GM23338 (cell line): ENCODE results near the gene SMR3A. TPM values are rescaled to one million over a fixed set of nuclear protein-coding genes. Genes with fewer than 3 reads are reported as not detected.

Experiments used
- ATAC-seq: fragments of 200-7000 bp; cut with Tn5 transposase; 3 replicates; pipeline ENCODE4 v1.9.1; 2020
- DNase-seq: peaks from one replicate; pipeline ENCODE4 v3.0.0-alpha.2; 2015; ENCODE audit warnings: low spot score
- H2AFZ ChIP-seq: fragments of 200-600 bp; sonication (generic); 2 replicates; pipeline ENCODE4 v1.8.0; 2016; ENCODE audit warnings: antibody characterized with exemption, mild to moderate bottlenecking, moderate library complexity
- H3F3A ChIP-seq: fragments of 200-600 bp; sonication (generic); replicated peaks from 2 replicates; pipeline ENCODE4 v1.8.0; 2017; ENCODE audit warnings: antibody characterized with exemption, mixed run types, low read depth
- H3K27ac ChIP-seq: fragments of 200-600 bp; sonication (generic); 2 replicates; pipeline ENCODE4 v1.6.1; 2016; ENCODE audit warnings: low read depth
- H3K27me3 ChIP-seq: fragments of 200-600 bp; sonication (generic); 2 replicates; pipeline ENCODE4 v1.8.0; 2016; ENCODE audit warnings: mild to moderate bottlenecking, mixed run types, moderate library complexity; ENCODE audit not compliant: insufficient read depth
- H3K36me3 ChIP-seq: fragments of 200-600 bp; sonication (generic); 2 replicates; pipeline ENCODE4 v1.8.0; 2016; ENCODE audit warnings: mild to moderate bottlenecking; ENCODE audit not compliant: insufficient read depth
- H3K4me1 ChIP-seq: fragments of 200-600 bp; sonication (generic); 2 replicates; pipeline ENCODE4 v1.8.0; 2016; ENCODE audit warnings: mild to moderate bottlenecking, moderate library complexity; ENCODE audit not compliant: insufficient read depth
- H3K4me2 ChIP-seq: fragments of 200-600 bp; sonication (generic); 2 replicates; pipeline ENCODE4 v1.7.1; 2017; ENCODE audit warnings: mixed run types
- H3K4me3 ChIP-seq: fragments of 200-600 bp; sonication (generic); 2 replicates; pipeline ENCODE4 v1.6.1; 2016; ENCODE audit warnings: mixed run types
- H3K79me2 ChIP-seq: fragments of 200-600 bp; sonication (generic); replicated peaks from 2 replicates; pipeline ENCODE4 v1.8.0; 2017; ENCODE audit warnings: mild to moderate bottlenecking; ENCODE audit not compliant: insufficient read depth
- H3K9me2 ChIP-seq: fragments of 200-600 bp; sonication (generic); 2 replicates; pipeline ENCODE4 v1.8.0; 2017; ENCODE audit not compliant: insufficient read depth
- H4K20me1 ChIP-seq: fragments of 200-600 bp; sonication (generic); replicated peaks from 2 replicates; pipeline ENCODE4 v1.8.0; 2017; ENCODE audit warnings: mild to moderate bottlenecking; ENCODE audit not compliant: insufficient read depth
- H3K27ac Mint-ChIP-seq: 2 replicates; pipeline ENCODE4 v1.8.0; 2020; ENCODE audit warnings: inconsistent platforms, mild to moderate bottlenecking, moderate library complexity, mixed read lengths
- H3K27me3 Mint-ChIP-seq: 3 replicates; pipeline ENCODE4 v1.8.0; 2022; ENCODE audit warnings: low read depth, mild to moderate bottlenecking, moderate library complexity, mixed read lengths, inconsistent platforms; ENCODE audit not compliant: insufficient read depth, poor library complexity
- H3K36me3 Mint-ChIP-seq: 3 replicates; pipeline ENCODE4 v1.8.0; 2021; ENCODE audit warnings: low read depth, mild to moderate bottlenecking, inconsistent platforms, moderate library complexity, mixed read lengths
- H3K4me1 Mint-ChIP-seq: 3 replicates; pipeline ENCODE4 v1.8.0; 2020; ENCODE audit warnings: mild to moderate bottlenecking, inconsistent platforms, mixed read lengths
- H3K4me3 Mint-ChIP-seq: 3 replicates; pipeline ENCODE4 v1.8.0; 2021; ENCODE audit warnings: moderate library complexity, mild to moderate bottlenecking, inconsistent platforms, mixed read lengths
- H3K9me3 Mint-ChIP-seq: 3 replicates; pipeline ENCODE4 v1.8.0; 2020; ENCODE audit warnings: moderate library complexity, mild to moderate bottlenecking, inconsistent platforms, mixed read lengths
- CREB1 ChIP-seq: fragments of 250-450 bp; sonication (Bioruptor Pico); IDR thresholded peaks from 2 replicates; pipeline ENCODE4 v1.5.0; 2020; ENCODE audit warnings: low read depth, mild to moderate bottlenecking, moderate library complexity
- CTCF ChIP-seq, 2 experiments: fragments of 200-600 bp in 1 of 2; sonication (generic) in 1 of 2; conservative IDR thresholded peaks; 2 replicates each; pipeline versions ENCODE4 v1.5.1 to v1.6.1; 2016 to 2017; ENCODE audit warnings: antibody characterized with exemption in 2 of 2, low read depth in 2 of 2, mild to moderate bottlenecking in 2 of 2, moderate library complexity in 1 of 2
- ETS1 ChIP-seq: IDR thresholded peaks from 2 replicates; pipeline ENCODE4 v1.6.1; 2016; ENCODE audit warnings: antibody characterized with exemption
- EZH2phosphoT487 ChIP-seq: fragments of 200-600 bp; sonication (generic); IDR thresholded peaks from one replicate; pipeline ENCODE4 v1.8.1; 2018; ENCODE audit warnings: antibody characterized with exemption; ENCODE audit not compliant: unreplicated experiment
- JUNB ChIP-seq: IDR thresholded peaks from one replicate; pipeline ENCODE4 v1.6.1; 2016; ENCODE audit warnings: antibody characterized with exemption; ENCODE audit not compliant: unreplicated experiment
- NANOG ChIP-seq: IDR thresholded peaks from 2 replicates; pipeline ENCODE4 v1.6.1; 2016; ENCODE audit warnings: antibody characterized with exemption, borderline replicate concordance
- POLR2AphosphoS5 ChIP-seq: IDR thresholded peaks from 2 replicates; pipeline ENCODE4 v1.6.1; 2016; ENCODE audit warnings: antibody characterized with exemption, low read depth
- REST ChIP-seq: IDR thresholded peaks from one replicate; pipeline ENCODE4 v1.6.1; 2018; ENCODE audit warnings: antibody characterized with exemption; ENCODE audit not compliant: unreplicated experiment
- STAT1 ChIP-seq: IDR thresholded peaks from one replicate; pipeline ENCODE4 v1.6.1; 2016; ENCODE audit warnings: antibody characterized with exemption; ENCODE audit not compliant: unreplicated experiment
- ZNF331 ChIP-seq: fragments of 250-450 bp; sonication (Bioruptor Pico); IDR thresholded peaks from 2 replicates; pipeline ENCODE4 v1.5.0; 2020; ENCODE audit warnings: low read depth, mild to moderate bottlenecking, moderate library complexity
- ZNF462 ChIP-seq: fragments of 250-450 bp; sonication (Bioruptor Pico); IDR thresholded peaks from 2 replicates; pipeline ENCODE4 v1.5.0; 2020; ENCODE audit warnings: mild to moderate bottlenecking, moderate library complexity
- polyA plus RNA-seq: library from polyadenylated mRNA; unstranded; fragments of >200 nt; fragmentation: Nextera tagmentation; extraction: Ambion mirVana; gene quantifications from 2 replicates; pipeline ENCODE4 v1.2.1, GENCODE V29; 2016
- total RNA-seq: library from RNA; depleted of rRNA; stranded (reverse); fragments of >200 nt; shearing (Covaris generic); gene quantifications from 2 replicates; pipeline ENCODE4 v1.2.3, GENCODE V29; 2014

Gene SMR3A
- total and polyA plus RNA-seq, 2 experiments from 2014 or later, result not detected

- TF ChIP-seq ETS1 (no peak), CREB1 (CRISPR knock-in tag) (no peak), STAT1 (no peak), NANOG (no peak)
These were observed 37.0 kb downstream of the SMR3A start, which contains the start of gene OPRPN (continued) for GRCh38 chr4:70397580-70397979.

- H3K27ac ChIP-seq, result no peak overlapping the region
- H3K79me2 ChIP-seq, result no peaks in the 10 kb centered on the region
- H4K20me1 ChIP-seq, result no peaks in the 10 kb centered on the region
- Mint-ChIP-seq H3K9me3 (no peaks in the 10 kb centered on the region), H3K27me3 (no peaks in the 10 kb centered on the region), H3K36me3 (no peaks in the 10 kb centered on the region), H3K4me3 (no peak overlapping the region), H3K4me1 (no peaks in the 10 kb centered on the region), H3K27ac (no peak overlapping the region)
- no peak overlapping the region for H3K4me3 ChIP-seq
- no peak for ATAC-seq
- no peak overlapping the region for H2AFZ ChIP-seq
- no peak overlapping the region for H3K4me2 ChIP-seq
- H3K27me3 ChIP-seq, result no peaks in the 10 kb centered on the region
- H3K9me2 ChIP-seq, result no peaks in the 10 kb centered on the region; the same call in 1 of the 2 replicates
- H3F3A ChIP-seq, result no peaks in the 10 kb centered on the region
- no peaks in the 10 kb centered on the region for H3K36me3 ChIP-seq
- no peak for DNase-seq
- no peaks in the 10 kb centered on the region for H3K4me1 ChIP-seq
- TF ChIP-seq CTCF (conservative IDR thresholded peaks at IDR 0.05; ENCODE audit: low read depth in 2 of 2) (no peak), POLR2AphosphoS5 (no peak), NANOG (no peak), EZH2phosphoT487 (no peak), REST (no peak), ZNF331 (CRISPR knock-in tag) (no peak), ZNF462 (CRISPR knock-in tag) (no peak), STAT1 (no peak), JUNB (no peak), CREB1 (CRISPR knock-in tag) (no peak), ETS1 (no peak)
These were observed 38.8 kb downstream of the SMR3A start for GRCh38 chr4:70399319-70399718.
